ENCODE data around the gene TTLL12.

TTLL12 gene

GRCh38 chr22:43207849-43208702 is 21.1 kb upstream of the TTLL12 start:
- H3K27me3 ChIP-seq (ENCODE audit: control insufficient read depth, low read length): no peaks in the 10 kb centered on the region
- TF ChIP-seq CTCF (IDR thresholded peaks at IDR 0.05; ENCODE audit: low read depth, low read length, poor library complexity, severe bottlenecking): no peak
- TF ChIP-seq EZH2phosphoT487 (IDR thresholded peaks at IDR 0.05; ENCODE audit: borderline replicate concordance, low read length): no peak

GRCh38 chr22:43207386-43207785 is 20.5 kb upstream of the TTLL12 start:
- Histone ChIP-seq H3K4me1 (ENCODE audit: control insufficient read depth, low read length) (no peaks in the 10 kb centered on the region), H3F3A (ENCODE audit: control insufficient read depth, insufficient read depth) (no peaks in the 10 kb centered on the region), H3K36me3 (ENCODE audit: control insufficient read depth, low read length) (no peaks in the 10 kb centered on the region), H3K9me3 (ENCODE audit: control insufficient read depth, insufficient read depth, low read length) (no peaks in the 10 kb centered on the region), H3K79me2 (ENCODE audit: control insufficient read depth, low read length) (no peaks in the 10 kb centered on the region), H3K4me3 (ENCODE audit: low read length) (no peak overlapping the region), H3K27ac (ENCODE audit: low read depth, low read length) (no peak overlapping the region), H3K4me2 (ENCODE audit: low read length) (no peak overlapping the region), H3K9me2 (replicated peaks; ENCODE audit: control insufficient read depth, low read length) (no peaks in the 10 kb centered on the region), H4K20me1 (ENCODE audit: control insufficient read depth, insufficient read depth, low read depth, low read length) (no peaks in the 10 kb centered on the region), H3K27me3 (ENCODE audit: control insufficient read depth, low read length) (no peaks in the 10 kb centered on the region)
- TF ChIP-seq EZH2phosphoT487 (IDR thresholded peaks at IDR 0.05; ENCODE audit: borderline replicate concordance, low read length) (no peak), CTCF (IDR thresholded peaks at IDR 0.05; ENCODE audit: low read depth, low read length, poor library complexity, severe bottlenecking) (no peak)

More at GRCh38 chr22:43207849-43208702, 21.1 kb upstream of the TTLL12 start:
- no peak overlapping the region for H3K4me3 ChIP-seq (ENCODE audit: low read length)
- H3K9me3 ChIP-seq (ENCODE audit: control insufficient read depth, insufficient read depth, low read length): no peaks in the 10 kb centered on the region
- H3K4me1 ChIP-seq (ENCODE audit: control insufficient read depth, low read length): no peaks in the 10 kb centered on the region
- H3K36me3 ChIP-seq (ENCODE audit: control insufficient read depth, low read length): no peaks in the 10 kb centered on the region
- H3K27ac ChIP-seq (ENCODE audit: low read depth, low read length): no peak overlapping the region
- no peaks in the 10 kb centered on the region for H4K20me1 ChIP-seq (ENCODE audit: control insufficient read depth, insufficient read depth, low read depth, low read length)
- no peaks in the 10 kb centered on the region for H3K9me2 ChIP-seq (replicated peaks; ENCODE audit: control insufficient read depth, low read length)
- no peaks in the 10 kb centered on the region for H3F3A ChIP-seq (ENCODE audit: control insufficient read depth, insufficient read depth)
- no peak overlapping the region for H3K4me2 ChIP-seq (ENCODE audit: low read length)
- no peaks in the 10 kb centered on the region for H3K79me2 ChIP-seq (ENCODE audit: control insufficient read depth, low read length)

- H3K27me3 ChIP-seq (ENCODE audit: control insufficient read depth, low read length): no peaks in the 10 kb centered on the region
- H4K20me1 ChIP-seq (ENCODE audit: control insufficient read depth, insufficient read depth, low read depth, low read length): no peaks in the 10 kb centered on the region
- H3K9me3 ChIP-seq (ENCODE audit: control insufficient read depth, insufficient read depth, low read length): no peaks in the 10 kb centered on the region
- H3K4me3 ChIP-seq (ENCODE audit: low read length): no peak overlapping the region
- TF ChIP-seq EZH2phosphoT487 (IDR thresholded peaks at IDR 0.05; ENCODE audit: borderline replicate concordance, low read length) (no peak), CTCF (IDR thresholded peaks at IDR 0.05; ENCODE audit: low read depth, low read length, poor library complexity, severe bottlenecking) (no peak)
- H3K4me2 ChIP-seq (ENCODE audit: low read length): no peak overlapping the region
- H3F3A ChIP-seq (ENCODE audit: control insufficient read depth, insufficient read depth): no peaks in the 10 kb centered on the region
- no peaks in the 10 kb centered on the region for H3K36me3 ChIP-seq (ENCODE audit: control insufficient read depth, low read length)
- no peaks in the 10 kb centered on the region for H3K9me2 ChIP-seq (replicated peaks; ENCODE audit: control insufficient read depth, low read length)
- H3K79me2 ChIP-seq (ENCODE audit: control insufficient read depth, low read length): no peaks in the 10 kb centered on the region
- H3K27ac ChIP-seq (ENCODE audit: low read depth, low read length): no peak overlapping the region
- no peaks in the 10 kb centered on the region for H3K4me1 ChIP-seq (ENCODE audit: control insufficient read depth, low read length)
These were observed 19.7 kb upstream of the TTLL12 start for GRCh38 chr22:43206509-43207161.
